ENCODE results near the gene C1QTNF8.

- TF ChIP-seq CTCF (IDR thresholded peaks at IDR 0.05) (no peak), POLR2A (IDR thresholded peaks at IDR 0.05) (no peak)
Observed at GRCh38 chr16:1082952-1083675, 12.9 kb downstream of the C1QTNF8 start.
